GM23248 (cell line): ENCODE results near the gene TEAD4. TPM values are rescaled to one million over a fixed set of nuclear protein-coding genes. Genes with fewer than 3 reads are reported as not detected.

Source experiments
- DNase-seq: peaks from one replicate; pipeline ENCODE4 v3.0.0-alpha.2; 2015
- H2AFZ ChIP-seq: fragments of 200-600 bp; sonication (generic); 2 replicates; pipeline ENCODE4 v1.6.1; 2016; ENCODE audit warnings: antibody characterized with exemption
- H3F3A ChIP-seq: fragments of 200-600 bp; sonication (generic); 2 replicates; pipeline ENCODE4 v1.6.1; 2016; ENCODE audit warnings: mild to moderate bottlenecking, antibody characterized with exemption, mixed run types; ENCODE audit not compliant: insufficient read depth
- H3K27ac ChIP-seq: fragments of 200-600 bp; sonication (generic); 2 replicates; pipeline ENCODE4 v1.5.1; 2016; ENCODE audit warnings: mild to moderate bottlenecking
- H3K27me3 ChIP-seq: fragments of 200-600 bp; sonication (generic); replicated peaks from 2 replicates; pipeline ENCODE4 v1.6.1; 2016; ENCODE audit warnings: mild to moderate bottlenecking; ENCODE audit not compliant: insufficient read depth
- H3K36me3 ChIP-seq: fragments of 200-600 bp; sonication (generic); 2 replicates; pipeline ENCODE4 v1.6.1; 2016; ENCODE audit warnings: low read depth, mild to moderate bottlenecking
- H3K4me1 ChIP-seq: fragments of 200-600 bp; sonication (generic); 2 replicates; pipeline ENCODE4 v1.6.1; 2016; ENCODE audit warnings: mild to moderate bottlenecking; ENCODE audit not compliant: insufficient read depth
- H3K4me2 ChIP-seq: fragments of 200-600 bp; sonication (generic); one replicate; pipeline ENCODE4 v1.6.1; 2016; ENCODE audit warnings: mild to moderate bottlenecking; ENCODE audit not compliant: unreplicated experiment
- H3K4me3 ChIP-seq: fragments of 200-600 bp; sonication (generic); 2 replicates; pipeline ENCODE4 v1.5.1; 2016; ENCODE audit warnings: mild to moderate bottlenecking
- H3K79me2 ChIP-seq: fragments of 200-600 bp; sonication (generic); 2 replicates; pipeline ENCODE4 v1.6.1; 2016; ENCODE audit warnings: mild to moderate bottlenecking; ENCODE audit not compliant: insufficient read depth
- H3K9ac ChIP-seq: fragments of 200-600 bp; sonication (generic); 2 replicates; pipeline ENCODE4 v1.6.1; 2016; ENCODE audit warnings: mild to moderate bottlenecking
- H3K9me2 ChIP-seq: fragments of 200-600 bp; sonication (generic); 2 replicates; pipeline ENCODE4 v1.6.1; 2016; ENCODE audit warnings: mixed run types, mild to moderate bottlenecking, moderate library complexity; ENCODE audit not compliant: insufficient read depth
- H3K9me3 ChIP-seq: fragments of 200-600 bp; sonication (generic); one replicate; pipeline ENCODE4 v1.6.1; 2017; ENCODE audit warnings: low read depth
- H4K20me1 ChIP-seq: fragments of 200-600 bp; sonication (generic); 2 replicates; pipeline ENCODE4 v1.6.0; 2016; ENCODE audit not compliant: insufficient read depth
- EZH2 ChIP-seq: fragments of 200-600 bp; sonication (generic); IDR thresholded peaks from 2 replicates; pipeline ENCODE4 v1.6.1; 2018; ENCODE audit warnings: antibody characterized with exemption, mild to moderate bottlenecking; ENCODE audit not compliant: insufficient read depth, poor library complexity, severe bottlenecking
- EZH2phosphoT487 ChIP-seq: fragments of 200-600 bp; sonication (generic); IDR thresholded peaks from 2 replicates; pipeline ENCODE4 v1.6.1; 2018; ENCODE audit warnings: antibody characterized with exemption, moderate library complexity, mild to moderate bottlenecking, low read depth; ENCODE audit not compliant: insufficient read depth
- WGBS, 2 experiments: methylation state at CpG; one replicate each; pipeline ENCODE4 v1.1.6; 2015 to 2017; ENCODE audit warnings: low lambda C conversion rate in 2 of 2, low coverage in 1 of 2; ENCODE audit errors: missing lambda C conversion rate in 2 of 2; 5-methylcytosine and 5-hydroxymethylcytosine counted together
- in situ Hi-C: fragments of 300-500 bp; cut with MboI; formaldehyde crosslinking; loops from 2 replicates; pipeline ENCODE4 v1.15.0; 2020
- polyA plus RNA-seq: library from polyadenylated mRNA; unstranded; fragments of >200 nt; fragmentation: Nextera tagmentation; extraction: Ambion mirVana; gene quantifications from 2 replicates; pipeline ENCODE4 v1.2.1, GENCODE V29; 2016
- total RNA-seq: library from RNA; depleted of rRNA; stranded (reverse); fragments of >200 nt; shearing (Covaris generic); gene quantifications from 2 replicates; pipeline ENCODE4 v1.2.3, GENCODE V29; 2014

Gene TEAD4
- total and polyA plus RNA-seq, 2 experiments from 2014 or later: 13.6 to 13.8 TPM

GRCh38 chr12:3075315-3075714 lies 116.1 kb downstream of the TEAD4 start:
- H3K27ac ChIP-seq: no peak overlapping the region

DNA sequence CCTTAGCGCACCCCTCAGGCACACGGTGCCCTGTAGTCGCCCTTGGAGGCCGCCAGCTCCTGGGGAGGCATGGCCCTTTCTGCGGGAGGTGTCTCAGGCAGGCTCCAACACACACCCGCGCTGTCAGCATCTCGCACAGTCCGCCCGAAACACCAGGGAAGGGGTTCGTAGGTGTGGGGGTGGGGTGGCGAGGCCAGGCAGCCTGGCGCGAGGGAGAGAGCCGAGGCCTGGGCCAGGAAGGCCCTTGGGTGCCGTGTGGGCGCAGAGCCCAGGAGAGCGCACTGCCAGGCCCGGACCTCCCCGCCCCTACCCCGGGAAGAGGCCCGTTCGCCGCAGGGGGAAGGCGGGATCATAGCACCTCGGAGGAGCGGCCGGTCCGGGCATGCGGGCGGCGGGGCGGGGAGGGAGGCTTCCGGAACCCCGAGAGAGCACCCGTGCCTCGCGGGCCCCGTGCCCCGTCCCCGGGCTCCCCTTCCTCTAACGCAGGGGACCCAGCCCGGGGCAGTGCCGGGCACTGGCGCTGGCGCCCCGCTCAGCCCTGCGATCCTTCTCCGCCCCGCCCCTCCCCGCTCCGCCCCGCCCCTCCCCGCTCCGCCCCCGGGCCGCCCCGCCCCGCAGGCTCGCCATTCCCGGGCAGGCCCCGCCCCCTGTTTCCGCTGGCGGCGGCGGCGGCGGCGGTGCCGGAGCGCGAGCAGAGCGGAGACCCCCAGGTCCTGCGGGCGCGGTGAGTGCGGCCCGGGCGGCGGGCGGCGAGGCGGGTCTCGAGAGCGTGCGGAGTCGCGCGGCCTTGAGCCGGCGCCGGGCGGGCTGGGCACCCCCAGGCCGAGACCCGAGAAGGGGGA lies 117.8 kb downstream of the TEAD4 start, which contains the start of gene TSPAN9:
TSPAN9 (plus strand) TSS at position 650 of the 842 bp plus-strand sequence. CDS start 123,815 bp downstream, outside the sequence.
- in situ Hi-C loops: no loop called here
- Histone ChIP-seq H3K4me3 (peak within 1 kb of the TSS; percentile 80), H4K20me1 (no peaks in the 10 kb centered on the region), H3K36me3 (no peaks in the 10 kb centered on the region), H3F3A (no peaks in the 10 kb centered on the region), H3K4me1 (peaks cover 4% of the 10 kb centered on the region; the same call in 1 of the 2 replicates), H3K79me2 (no peaks in the 10 kb centered on the region; the same call in 1 of the 2 replicates), H3K27ac (peak within 1 kb of the TSS; percentile 11; the same call in 1 of the 2 replicates), H3K4me2 (peak within 1 kb of the TSS; percentile 87), H3K9ac (peak within 1 kb of the TSS; percentile 80), H3K9me3 (no peaks in the 10 kb centered on the region), H2AFZ (peak within 1 kb of the TSS; percentile 93), H3K27me3 (no peaks in the 10 kb centered on the region), H3K9me2 (no peaks in the 10 kb centered on the region)
- WGBS, 2 experiments: 3% methylated on average over 15 to 80 of the region's 95 CpGs
- TF ChIP-seq EZH2 (no peak), EZH2phosphoT487 (no peak)
- DNase-seq: peak; percentile 82

More at GRCh38 chr12:3075315-3075714, 116.1 kb downstream of the TEAD4 start:
- Histone ChIP-seq H4K20me1 (no peaks in the 10 kb centered on the region), H3K9me3 (no peaks in the 10 kb centered on the region), H3K4me1 (peaks cover 4% of the 10 kb centered on the region; the same call in 1 of the 2 replicates), H3K9me2 (no peaks in the 10 kb centered on the region), H3K9ac (no peak overlapping the region), H3K4me2 (no peak overlapping the region), H3K27me3 (no peaks in the 10 kb centered on the region), H3F3A (no peaks in the 10 kb centered on the region), H3K36me3 (no peaks in the 10 kb centered on the region), H2AFZ (no peak overlapping the region), H3K4me3 (no peak overlapping the region), H3K79me2 (no peaks in the 10 kb centered on the region; the same call in 1 of the 2 replicates)
- WGBS, 2 experiments: 89 to 94% methylated on average over 6 of the region's 6 CpGs
- TF ChIP-seq EZH2phosphoT487 (no peak), EZH2 (no peak)
- no peak for DNase-seq
- in situ Hi-C loops: no loop called here

DNA sequence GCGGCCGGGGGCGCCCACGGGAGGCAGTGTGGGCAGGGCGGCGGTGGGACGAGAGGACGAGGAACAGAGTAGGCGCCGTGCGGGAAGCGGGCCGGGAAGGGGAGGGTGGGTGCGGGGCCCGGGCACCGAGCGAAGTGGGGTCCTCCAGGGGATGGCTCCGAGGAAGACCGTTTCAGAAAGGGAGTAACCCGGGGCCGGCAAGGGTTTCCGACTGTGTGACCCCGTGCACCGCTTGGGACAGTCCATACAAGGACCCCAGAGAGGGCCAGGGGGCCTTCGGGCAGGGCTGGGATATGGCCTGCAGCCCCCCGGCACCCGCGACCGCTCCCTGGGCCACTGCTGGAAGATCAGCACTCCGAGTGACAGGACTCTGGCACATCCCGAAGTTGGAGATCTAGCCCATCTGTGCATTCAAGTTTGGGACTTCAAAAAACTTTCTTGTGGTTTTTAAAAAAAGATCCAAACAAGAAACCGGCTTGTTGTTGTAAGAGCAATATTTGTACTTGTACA lies 118.4 kb downstream of the TEAD4 start:
- no peaks in the 10 kb centered on the region for H3K9me2 ChIP-seq
- peak overlapping the region; percentile 80 for H3K4me3 ChIP-seq
- no peaks in the 10 kb centered on the region for H3K36me3 ChIP-seq
- no peaks in the 10 kb centered on the region for H3F3A ChIP-seq
- peak overlapping the region; percentile 77 for H3K9ac ChIP-seq
- no peaks in the 10 kb centered on the region; the same call in 1 of the 2 replicates for H3K79me2 ChIP-seq
- H3K27me3 ChIP-seq: no peaks in the 10 kb centered on the region
- TF ChIP-seq EZH2: no peak
- no peak for TF ChIP-seq EZH2phosphoT487
- H3K4me2 ChIP-seq: peak overlapping the region; percentile 87
- H3K27ac ChIP-seq: no peak overlapping the region
- peak overlapping the region; percentile 86 for H2AFZ ChIP-seq
- H4K20me1 ChIP-seq: no peaks in the 10 kb centered on the region
- DNase-seq: peak; percentile 47
- peaks cover 4% of the 10 kb centered on the region; the same call in 1 of the 2 replicates for H3K4me1 ChIP-seq
- in situ Hi-C loops: no loop called here
- 1 to 4% methylated on average over 8 to 25 of the region's 32 CpGs for WGBS, 2 experiments
- no peaks in the 10 kb centered on the region for H3K9me3 ChIP-seq

- Histone ChIP-seq H3F3A (no peaks in the 10 kb centered on the region), H3K9me2 (no peaks in the 10 kb centered on the region), H2AFZ (peak overlapping the region; percentile 86), H3K27me3 (no peaks in the 10 kb centered on the region), H3K4me1 (peaks cover 4% of the 10 kb centered on the region; the same call in 1 of the 2 replicates), H3K36me3 (no peaks in the 10 kb centered on the region), H3K4me3 (peak overlapping the region; percentile 80), H4K20me1 (no peaks in the 10 kb centered on the region), H3K27ac (no peak overlapping the region), H3K9me3 (no peaks in the 10 kb centered on the region), H3K79me2 (no peaks in the 10 kb centered on the region; the same call in 1 of the 2 replicates), H3K9ac (peak overlapping the region; percentile 77), H3K4me2 (peak overlapping the region; percentile 87)
- no peak for TF ChIP-seq EZH2
- no peak for DNase-seq
- in situ Hi-C loops: no loop called here
- WGBS, 2 experiments: 50 to 57% methylated on average over 10 of the region's 10 CpGs
Measured at GRCh38 chr12:3078086-3078820, 119.1 kb downstream of the TEAD4 start.
